NCI-H128 (cell line): ENCODE data around the gene MPP3.
"Not testable (repeated sequence)": the region's sequence is repeated elsewhere in the genome, so short reads cannot be mapped to it uniquely, and the experiment has no call there.

Experiments used
- DNase-seq: peaks from one replicate; lab custom pipeline; 2025; ENCODE audit not compliant: unreplicated experiment; lab: John Stamatoyannopoulos, UW

Gene MPP3, protein sequence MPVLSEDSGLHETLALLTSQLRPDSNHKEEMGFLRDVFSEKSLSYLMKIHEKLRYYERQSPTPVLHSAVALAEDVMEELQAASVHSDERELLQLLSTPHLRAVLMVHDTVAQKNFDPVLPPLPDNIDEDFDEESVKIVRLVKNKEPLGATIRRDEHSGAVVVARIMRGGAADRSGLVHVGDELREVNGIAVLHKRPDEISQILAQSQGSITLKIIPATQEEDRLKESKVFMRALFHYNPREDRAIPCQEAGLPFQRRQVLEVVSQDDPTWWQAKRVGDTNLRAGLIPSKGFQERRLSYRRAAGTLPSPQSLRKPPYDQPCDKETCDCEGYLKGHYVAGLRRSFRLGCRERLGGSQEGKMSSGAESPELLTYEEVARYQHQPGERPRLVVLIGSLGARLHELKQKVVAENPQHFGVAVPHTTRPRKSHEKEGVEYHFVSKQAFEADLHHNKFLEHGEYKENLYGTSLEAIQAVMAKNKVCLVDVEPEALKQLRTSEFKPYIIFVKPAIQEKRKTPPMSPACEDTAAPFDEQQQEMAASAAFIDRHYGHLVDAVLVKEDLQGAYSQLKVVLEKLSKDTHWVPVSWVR

DNA sequence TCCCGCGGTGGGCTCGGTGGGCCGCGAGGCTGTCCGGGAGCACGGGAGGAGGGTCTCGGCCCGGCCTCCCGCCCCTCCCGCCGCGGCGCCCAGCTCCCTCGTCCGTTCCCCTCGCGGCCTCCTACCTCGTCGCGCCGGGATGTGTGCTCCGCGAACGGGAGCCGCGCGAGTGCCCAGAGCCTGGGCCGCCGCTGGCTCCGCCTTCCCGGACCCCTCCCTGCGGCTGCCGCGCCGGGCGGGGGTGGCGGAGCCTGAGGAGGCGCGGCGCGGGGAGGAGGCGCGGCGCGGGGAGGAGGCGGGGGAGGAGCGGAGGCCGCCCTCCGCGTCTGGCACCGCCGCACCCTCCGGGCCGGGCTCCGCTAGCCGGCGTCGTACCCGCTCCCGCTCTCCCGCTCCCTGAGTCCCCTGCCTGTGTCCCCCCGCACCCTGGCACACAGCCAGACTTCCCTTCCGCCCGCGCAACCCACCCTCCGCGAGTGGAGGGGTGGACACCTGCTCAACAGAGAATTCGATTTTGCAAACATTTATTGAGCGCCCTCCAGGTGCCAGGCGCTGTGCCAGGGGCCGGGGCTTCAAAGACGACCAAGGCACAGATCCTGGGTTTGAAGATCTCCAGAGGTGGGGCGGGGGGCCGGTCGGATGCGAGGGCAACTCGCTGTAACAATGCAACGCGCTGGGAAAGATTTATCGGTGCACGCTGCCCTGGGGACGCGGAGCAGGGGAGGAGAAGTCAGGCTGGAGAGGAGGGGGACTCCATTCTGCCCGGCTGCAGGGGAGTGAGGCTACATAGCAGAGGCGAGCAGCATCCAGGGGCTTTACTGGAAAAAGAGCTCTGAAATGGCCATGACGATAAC, at the start of gene MPP3:
Gene MPP3, minus strand, starts transcription at position 171 of the 854 bp plus-strand sequence. CDS start 1,240 bp downstream, outside the sequence.
- no peak for DNase-seq

DNA sequence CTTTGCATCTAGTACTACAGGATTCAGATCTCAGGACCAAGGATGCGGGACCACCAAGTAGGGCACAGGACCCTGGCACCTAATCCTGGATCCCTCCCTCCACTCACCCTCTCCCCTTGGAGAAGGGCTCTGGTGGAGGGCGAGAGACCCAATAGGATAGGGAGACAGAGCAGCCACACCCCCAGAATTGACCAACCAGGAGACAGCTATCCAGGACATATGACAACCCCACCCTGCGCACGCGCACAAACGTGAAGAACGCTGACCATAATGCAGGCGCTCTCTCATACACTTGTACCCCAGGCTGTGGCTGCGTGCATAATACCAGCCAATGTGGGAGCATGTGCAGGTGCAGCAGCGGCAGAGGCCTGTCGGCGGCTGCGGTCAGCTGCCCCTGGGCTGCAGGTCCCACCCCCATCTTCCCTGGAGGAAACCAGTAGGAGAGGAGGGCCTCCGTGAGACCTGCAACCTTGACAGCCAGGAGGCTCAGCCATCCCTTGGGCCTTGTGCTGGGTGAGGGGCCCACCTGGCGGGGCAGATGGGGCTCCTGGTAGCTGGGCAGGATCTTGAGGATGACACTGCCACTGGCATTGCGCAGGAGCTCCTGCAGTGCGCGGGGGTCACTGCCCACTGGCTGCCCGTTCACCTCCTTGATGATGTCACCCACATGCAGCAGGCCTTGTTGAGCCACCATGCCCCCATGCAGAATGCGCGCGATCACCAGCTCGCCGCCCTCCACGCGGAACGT, 49.0 kb upstream of the MPP3 start:
- no peak for DNase-seq

DNA sequence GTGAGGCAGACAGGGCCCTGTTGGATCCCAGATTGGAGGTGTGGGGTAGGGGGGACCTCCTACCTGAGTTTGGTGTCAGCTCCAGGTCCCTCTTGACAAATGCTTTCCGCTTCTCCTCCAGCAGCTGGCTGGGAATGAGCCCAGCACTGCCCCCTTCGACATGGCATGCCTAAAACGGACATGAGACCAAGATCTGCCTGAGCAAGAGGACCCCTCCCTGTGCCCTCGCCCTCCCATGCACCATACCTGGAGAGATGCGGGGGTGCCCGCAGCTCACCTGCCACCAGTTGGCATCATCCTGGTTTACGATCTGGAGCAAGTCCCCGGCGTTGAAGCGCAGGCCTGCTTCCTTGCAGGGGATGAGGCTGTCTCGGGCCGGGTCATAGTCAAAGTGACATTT, 48.2 kb upstream of the MPP3 start:
- no peak for DNase-seq

DNA sequence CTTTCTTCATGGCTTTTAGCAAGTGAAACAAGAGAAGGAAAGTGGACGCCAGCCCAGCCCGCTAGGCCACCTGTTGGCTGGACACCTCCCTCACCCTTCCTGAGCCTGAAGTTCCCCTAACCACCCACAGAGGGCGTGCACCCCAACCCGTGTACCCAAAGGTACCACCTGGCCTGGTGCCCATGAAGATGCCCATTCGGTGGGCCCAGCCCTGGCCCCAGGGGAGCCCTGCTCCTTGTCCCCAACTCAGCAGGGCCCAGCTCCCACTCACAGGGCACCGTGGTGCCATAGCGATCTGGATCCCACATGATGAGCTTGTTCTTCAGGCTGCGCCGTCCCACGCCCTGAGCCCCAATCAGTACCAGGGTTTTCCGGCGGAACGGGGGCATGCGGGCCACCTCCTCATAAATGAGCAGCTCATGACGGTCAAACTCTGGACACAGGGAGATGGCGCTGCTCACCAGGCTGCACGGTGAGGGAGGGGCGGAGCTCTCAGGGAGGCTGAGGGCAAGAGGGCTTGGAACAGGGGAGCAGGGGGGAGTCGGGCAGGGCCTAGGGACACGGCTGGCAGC, 47.6 kb upstream of the MPP3 start:
- DNase-seq, result no peak

DNA sequence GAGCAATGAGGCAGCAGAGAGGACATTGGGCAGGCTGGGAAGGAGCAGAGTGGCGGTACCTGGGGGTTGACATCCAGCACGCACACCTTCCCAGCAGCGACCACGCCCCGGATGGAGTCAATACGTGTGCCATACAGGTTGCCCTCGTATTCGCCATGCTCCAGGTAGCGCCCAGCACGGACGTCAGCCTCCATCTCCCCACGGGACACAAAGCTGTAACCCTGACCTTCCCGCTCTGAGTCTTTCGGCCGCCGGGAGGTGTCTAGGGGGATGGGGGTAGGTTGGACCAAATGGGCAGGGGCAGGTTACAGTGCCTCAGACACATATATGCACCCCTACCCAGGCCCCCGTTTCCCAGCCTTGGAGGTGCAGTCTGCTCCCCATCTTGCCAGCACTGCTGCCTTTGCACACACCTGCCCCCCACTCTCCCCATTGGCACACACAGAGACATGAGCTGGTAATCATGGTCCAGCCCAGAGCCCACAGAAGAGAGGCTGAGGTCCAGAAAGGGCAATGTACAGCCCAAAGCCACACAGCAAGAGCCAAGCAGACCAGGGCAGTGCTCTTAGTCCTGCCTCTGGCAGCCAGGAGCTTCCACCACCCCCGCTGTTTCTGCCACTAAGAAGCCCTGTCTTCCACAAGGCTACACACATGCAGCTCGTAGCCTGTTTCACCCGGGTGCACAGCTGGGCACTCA, 46.9 kb upstream of the MPP3 start:
- DNase-seq, result no peak

DNA sequence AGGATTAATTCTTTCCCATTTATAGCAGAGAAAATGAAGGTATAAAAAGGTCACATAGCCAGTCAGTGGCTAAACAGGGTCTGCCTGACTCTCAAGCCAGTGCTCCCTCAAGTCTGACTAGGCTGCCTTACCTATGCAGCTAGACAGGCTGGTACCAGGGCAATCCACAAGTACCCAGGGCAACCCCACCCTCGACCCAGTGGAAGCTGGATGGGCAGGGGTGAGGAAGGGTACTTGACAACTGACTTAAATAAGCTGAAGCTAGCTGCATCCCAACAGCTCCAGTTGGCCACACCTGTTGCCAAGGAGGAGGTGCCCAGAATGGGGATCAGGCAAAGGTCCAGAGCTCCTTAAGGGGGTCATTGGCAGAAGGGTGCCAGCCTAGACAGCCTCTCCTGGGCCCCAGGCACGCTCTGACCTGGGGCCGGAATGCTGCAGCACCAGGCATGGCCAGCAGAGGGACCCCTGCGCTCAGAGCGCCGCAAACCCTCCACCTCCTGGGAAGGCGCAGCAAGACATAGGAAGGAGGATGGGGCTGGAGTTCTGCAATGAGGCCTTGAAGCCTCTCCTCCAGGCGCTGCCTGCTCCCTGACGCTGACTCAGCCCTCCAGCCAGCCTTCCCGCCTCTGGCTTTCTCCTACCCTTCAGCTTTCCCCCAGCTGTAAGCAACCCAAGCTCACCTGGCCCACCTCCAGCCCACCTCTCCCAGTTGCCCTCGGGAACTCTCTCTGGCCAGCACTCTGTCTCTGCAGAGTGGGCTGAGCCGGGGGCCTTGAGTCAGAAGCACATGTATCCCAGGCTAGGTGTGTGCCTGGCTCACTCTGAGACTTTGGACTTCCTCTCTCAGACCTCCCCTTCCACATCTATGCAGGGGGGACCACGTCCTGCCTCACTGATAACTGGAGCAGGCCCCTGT, 45.6 kb upstream of the MPP3 start:
- DNase-seq, result peak; percentile 15

DNA sequence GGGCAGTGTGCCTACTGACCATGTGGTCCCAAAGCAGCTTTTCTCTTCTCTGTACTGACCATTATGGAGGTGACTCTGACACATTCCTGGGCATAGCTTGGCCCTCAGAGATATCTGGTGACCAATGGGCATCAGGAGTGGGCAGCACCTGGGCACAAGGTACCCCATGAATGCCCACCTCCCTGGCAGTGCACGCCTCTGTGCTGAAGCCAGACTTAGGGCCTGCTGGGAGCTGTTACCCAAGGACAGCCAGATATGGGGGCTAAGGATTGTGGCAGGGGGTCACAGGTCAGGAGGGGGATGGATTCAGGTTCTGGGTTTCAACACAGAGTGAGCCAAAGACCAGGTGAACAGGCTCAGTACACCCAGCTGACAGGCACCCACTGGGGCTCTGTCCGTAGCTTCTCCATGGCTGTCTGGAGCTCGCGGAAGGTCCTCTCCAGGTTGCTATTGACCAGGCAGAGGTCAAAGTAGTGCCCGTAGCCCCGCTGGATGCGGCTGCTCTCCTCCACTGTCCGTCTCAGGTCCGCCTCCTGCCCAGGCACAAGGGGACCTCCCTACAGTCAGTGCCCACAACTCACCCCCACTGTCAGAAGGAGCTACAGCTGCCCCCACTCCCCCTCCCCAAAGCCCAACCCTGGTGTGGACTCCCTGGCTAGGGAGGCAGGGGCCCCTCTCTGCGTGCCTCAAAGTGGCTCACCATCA, 44.7 kb upstream of the MPP3 start:
- DNase-seq, result no peak

DNA sequence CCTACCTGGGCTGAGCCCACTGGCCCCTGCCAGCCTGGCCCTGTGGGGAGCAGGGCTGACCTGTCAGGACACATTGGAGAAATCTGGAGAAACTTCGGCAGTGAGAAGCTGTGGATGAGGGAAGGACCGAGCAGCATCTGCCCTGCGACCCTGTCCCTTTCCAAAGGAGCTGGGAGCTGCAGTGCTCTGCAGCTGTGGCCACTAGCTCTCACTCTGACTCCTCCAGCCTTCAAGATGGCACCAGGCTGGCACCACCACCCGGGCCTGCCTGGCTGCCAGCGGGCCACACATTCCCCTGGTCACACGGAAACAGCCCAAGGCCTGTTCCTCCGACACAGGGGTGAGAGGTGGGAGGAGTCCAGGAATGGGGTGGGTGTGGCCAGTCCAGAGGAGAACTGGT, 44.1 kb upstream of the MPP3 start:
- DNase-seq, result no peak

DNA sequence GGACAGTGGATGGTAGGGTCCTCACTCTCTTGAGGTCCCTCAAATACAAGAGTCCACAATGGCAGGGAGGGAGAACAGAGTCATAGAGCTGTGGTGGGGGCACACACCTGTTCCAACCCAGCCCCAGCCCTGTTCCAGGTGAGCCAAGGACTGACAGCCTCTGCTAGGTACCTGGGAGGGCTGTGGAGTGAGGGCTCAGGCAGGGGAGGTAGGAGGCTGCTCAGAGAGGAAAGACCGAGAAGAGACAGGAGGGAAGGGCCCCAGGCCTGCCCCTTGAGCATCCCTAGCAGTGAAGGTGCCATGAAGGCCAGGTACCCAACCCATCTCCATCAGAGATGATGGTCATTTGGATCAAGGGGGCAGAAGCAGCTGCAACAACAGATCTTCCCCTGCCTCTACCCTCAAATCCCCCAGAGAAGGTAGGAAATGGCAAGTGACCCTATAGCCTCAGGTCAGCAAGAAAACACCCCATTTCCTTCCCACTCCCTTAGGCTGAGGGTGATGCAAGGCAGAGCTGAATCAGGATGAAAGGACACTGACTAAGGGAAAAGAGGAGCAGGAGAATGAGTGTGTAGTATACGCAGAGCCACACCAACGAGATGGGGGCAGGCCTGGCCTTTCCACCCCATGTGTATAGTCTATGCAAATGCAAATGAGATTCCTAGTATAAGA, 42.7 kb upstream of the MPP3 start:
- no peak for DNase-seq

DNA sequence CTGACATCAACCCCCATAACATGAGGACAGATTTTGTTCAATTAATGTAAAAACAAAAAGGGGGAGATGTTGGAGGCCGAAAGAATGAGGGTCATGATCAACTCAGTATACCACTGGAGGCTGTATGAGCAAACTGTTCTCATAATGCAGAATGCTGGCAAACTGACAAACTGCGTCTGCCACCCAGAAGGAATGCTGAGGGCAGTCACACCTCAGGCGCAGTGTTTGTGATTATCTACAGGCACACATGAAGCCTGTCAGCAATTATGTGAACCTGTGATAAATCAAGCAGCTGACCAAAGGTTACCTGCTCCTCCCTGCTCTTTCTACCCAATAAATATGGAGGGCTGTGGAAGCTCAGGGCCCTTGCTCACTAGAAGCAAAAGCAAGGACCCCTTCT, 41.3 kb upstream of the MPP3 start:
- no peak for DNase-seq

DNA sequence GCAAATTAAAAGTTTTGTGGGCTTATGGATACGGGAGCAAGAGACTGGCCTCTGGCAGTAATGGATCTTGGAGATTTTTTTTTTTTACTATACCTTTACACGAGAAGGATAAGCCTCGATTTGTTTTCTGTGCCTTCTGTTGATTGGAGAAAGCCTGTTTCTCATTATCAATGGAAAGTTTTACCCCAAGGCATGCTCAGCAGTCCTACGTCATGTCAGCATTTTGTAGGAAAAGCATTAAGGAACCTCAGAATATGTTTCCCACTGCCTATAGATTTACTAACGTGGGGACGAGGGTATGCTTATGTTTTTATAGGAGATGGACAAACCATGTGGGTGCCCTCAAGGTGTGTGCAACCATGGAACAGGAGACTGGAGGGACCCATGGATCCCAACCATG, 40.9 kb upstream of the MPP3 start:
- no peak for DNase-seq

DNA sequence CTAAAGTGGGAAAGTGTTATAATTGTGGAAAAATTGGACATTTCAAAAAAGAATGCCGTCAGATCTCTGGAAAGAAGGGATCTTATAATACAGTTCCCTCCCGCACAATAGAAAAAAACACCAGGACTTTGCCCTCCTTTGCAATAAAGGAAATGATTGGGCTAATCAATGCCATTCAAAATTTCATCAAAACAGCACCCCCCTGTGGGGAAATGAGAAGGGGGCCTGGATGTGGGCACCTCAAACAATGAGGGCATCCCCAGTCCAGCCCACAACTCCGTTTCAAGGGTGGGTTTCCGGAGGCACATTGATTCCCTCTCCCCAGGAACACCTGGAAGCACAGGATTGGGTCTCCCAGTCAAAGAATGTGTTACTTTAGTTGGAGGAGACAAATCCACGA, 40.1 kb upstream of the MPP3 start:
- DNase-seq, result no peak

DNA sequence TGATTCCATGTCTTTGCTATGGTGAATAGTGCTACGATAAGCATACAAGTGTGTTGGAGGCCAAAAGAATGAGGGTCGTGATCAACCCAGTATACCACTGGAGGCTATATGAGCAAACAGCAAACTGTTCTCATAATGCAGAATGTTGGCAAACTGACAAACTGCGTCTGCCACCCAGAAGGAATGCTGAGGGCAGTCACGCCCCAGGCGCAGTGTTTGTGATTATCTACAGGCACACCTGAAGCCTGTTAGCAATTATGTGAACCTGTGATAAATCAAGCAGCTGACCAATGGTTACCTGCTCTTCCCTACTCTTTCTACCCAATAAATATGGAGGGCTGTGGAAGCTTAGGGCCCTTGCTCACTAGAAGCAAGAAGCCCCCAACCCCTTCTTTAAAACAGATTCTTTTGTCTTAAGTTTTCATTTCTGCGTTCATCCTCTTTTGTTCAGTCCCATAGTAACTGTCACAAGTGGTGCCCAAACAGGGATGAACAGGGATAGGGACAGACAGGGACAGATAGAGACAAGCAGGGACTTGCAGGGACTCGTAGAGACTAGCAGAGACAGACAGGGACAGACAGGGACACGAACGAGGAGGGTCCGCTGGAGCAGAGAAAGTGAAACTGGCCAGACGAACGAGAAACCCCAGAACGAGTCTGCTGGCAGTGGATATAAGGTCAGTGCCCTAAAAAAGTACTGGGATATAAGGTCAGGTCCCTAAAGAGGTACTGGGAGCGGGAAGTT, 39.2 kb upstream of the MPP3 start:
- no peak for DNase-seq

DNA sequence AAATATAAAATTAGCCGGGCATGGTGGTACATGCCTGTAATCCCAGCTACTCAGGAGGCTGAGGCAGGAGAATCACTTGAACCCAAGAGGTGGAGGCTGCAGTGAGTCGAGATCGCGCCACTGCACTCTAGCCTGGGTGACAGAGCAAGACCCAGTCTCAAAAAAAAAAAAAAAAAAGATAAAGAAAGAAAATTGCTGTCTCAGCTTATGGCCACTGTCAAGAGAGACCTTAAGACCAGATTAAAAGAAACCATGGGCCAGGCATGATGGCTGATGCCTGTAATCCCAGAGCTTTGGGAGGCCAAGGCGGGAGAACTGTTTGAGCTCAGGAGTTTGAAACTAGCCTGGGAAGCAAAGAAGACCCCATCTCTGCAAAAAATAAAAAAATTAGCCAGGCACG, 36.1 kb upstream of the MPP3 start:
- DNase-seq, result not testable (repeated sequence)

DNA sequence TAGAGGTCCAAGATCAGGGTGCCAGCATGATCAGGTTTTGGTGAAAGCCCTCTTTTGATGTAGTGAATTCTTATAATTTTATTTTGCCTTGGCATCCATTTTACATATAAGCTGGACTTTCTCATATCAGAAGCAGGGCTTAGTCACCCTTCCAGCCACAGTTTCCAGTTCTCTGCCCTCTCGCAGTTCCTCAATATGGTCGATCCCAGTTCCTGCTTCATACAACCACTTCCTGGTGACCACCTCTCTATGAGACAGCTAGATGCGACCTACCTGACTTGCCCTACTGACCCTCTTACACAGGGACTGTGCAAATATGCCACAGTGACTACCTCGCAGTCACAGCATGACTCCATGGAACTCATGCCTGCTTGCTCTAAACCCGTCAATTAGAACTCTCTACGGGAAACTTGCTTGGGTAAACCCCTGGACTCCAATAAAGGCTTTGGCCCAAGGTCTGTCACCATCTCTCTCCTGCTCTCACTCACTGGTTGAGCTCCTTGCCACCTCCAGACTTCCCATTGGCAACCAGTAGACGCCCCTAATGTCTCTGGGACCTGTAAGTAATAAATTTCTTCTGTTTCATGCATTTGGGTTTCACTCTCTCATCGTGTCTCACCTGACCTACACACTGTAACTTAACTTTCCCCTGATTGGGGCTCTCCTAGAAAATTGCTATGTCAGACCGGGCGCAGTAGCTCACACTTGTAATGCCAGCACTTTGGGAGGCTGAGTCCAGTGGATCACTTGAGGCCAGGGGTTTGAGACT, 35.5 kb upstream of the MPP3 start:
- DNase-seq, result no peak

DNA sequence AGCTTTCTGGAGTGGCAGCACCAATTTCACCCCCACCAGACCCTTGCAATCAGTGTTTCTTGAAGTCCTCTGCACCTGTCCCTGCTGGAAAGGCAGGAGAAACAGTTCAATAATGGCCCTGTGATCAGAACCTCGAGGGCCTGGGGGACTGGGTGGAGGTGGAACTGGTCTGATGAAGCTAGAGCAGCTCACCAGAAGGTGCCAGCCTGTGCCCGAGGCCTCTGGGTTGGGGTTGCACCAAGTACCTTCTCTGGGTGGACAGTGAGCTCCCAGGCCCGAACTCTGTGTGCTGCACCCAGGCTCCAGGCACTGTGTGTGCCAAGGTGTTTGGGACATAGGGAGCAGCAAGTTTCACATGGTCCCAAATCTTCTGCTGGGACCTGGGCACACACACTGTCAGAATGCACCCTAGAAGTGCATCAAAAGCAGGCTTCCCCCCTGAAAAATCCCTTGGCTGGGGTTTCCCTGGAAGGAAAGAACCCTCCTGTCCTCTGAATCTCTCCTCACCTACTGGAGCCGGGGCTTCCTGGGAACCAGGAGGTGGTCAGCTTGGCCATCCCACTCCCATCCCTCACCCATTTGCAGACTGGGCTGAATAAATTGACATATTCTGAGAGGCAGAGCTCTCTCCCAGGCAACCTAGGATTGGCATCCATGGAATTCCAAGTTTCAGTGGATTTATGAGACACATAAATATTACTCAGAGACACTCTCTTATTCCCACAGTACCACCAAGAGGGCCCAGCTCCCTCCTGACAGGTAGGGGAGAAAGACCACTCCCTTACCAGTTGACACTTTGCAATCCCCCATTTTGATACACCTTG, 31.4 kb upstream of the MPP3 start:
- no peak for DNase-seq
